ENCODE measurements around the gene GPATCH3. TPM values are rescaled to one million over a fixed set of nuclear protein-coding genes. Genes with fewer than 3 reads are reported as not detected.

GPATCH3 gene
- total and polyA plus RNA-seq, 2 of the 8 experiments (the other 6 are each of a cell fraction or from before 2014, with no cell fraction given), result 7.9 to 17.4 TPM

DNA sequence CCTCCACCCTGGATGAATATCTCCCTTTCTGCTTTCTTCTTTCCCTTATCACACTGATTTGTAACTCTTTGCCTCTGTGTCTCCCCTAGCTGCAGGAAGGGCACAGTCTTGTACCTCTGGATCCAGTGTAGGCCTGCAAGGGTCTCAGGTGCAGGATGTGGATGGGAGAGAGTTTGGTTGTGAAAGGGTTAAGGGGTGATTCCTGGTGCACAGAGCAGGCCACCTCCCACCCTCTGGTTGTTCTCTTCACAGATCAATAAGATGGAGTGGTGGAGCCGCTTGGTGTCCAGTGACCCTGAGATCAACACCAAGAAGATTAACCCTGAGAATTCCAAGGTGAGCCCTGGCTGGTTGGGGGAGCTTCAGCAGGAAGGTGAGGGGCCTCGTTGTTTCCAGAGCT is 44.9 kb upstream of the GPATCH3 start:
- H3K27ac ChIP-seq (ENCODE audit: low read depth, low read length), result no peak overlapping the region
- 94% methylated on average over 2 of the region's 2 CpGs; no CpG with 5 or more reads in 1 of the 2 experiments for WGBS, 2 experiments (ENCODE audit: extremely low coverage in 1 of 2, insufficient coverage in 1 of 2, insufficient read length in 1 of 2, insufficient replicate concordance in 2 of 2, low coverage in 1 of 2, low lambda C conversion rate in 2 of 2, missing lambda C conversion rate in 1 of 2)
- no peak overlapping the region for H3K4me3 ChIP-seq (ENCODE audit: extremely low read depth in 1 of 4, insufficient read depth in 2 of 4, low read depth in 3 of 4, low read length in 4 of 4)
- no peak overlapping the region for H4K91ac ChIP-seq (replicated peaks; ENCODE audit: insufficient read length, low read length)
- peaks cover 3 to 7% of the 10 kb centered on the region in 2 experiments for H4K20me1 ChIP-seq (replicated peaks in 1 of 2; ENCODE audit: control insufficient read depth in 1 of 2, insufficient read depth in 2 of 2, low read length in 2 of 2)
- no peak overlapping the region for H3K18ac ChIP-seq (ENCODE audit: extremely low read depth, low read length)
- H2BK5ac ChIP-seq (ENCODE audit: low read depth, low read length), result no peak overlapping the region
- H3K36me3 ChIP-seq (ENCODE audit: control insufficient read depth in 2 of 4, insufficient read depth in 4 of 4, low read length in 3 of 4), result peaks cover 19 to 62% (median 42%) of the 10 kb centered on the region in 4 experiments
- no peak overlapping the region for H4K8ac ChIP-seq (ENCODE audit: extremely low read depth, insufficient read depth, low read length)
- no peak overlapping the region for H2AFZ ChIP-seq (ENCODE audit: low read length)
- FAIRE-seq, result no peak
- ChIA-PET CTCF (ENCODE audit: partially characterized antibody) (interaction anchor here (0.6 kb wide), 1 partner anchor 659 kb away, joined by 3 read pairs; no protein-coding TSS in a partner anchor), POLR2A (ENCODE audit: partially characterized antibody) (interaction anchor here (1.1 to 1.3 kb wide), 4 partner anchors 8 to 22 kb away, joined by 3 to 6 read pairs (median 4); partner anchors contain the start of gene KDF1)
- no peak overlapping the region for H3K23ac ChIP-seq (ENCODE audit: insufficient read length)
- no peak overlapping the region for H2BK20ac ChIP-seq (ENCODE audit: low read length)
- H3K9me3 ChIP-seq (ENCODE audit: insufficient read depth in 2 of 2, low read depth in 1 of 2, low read length in 1 of 2), result no peaks in the 10 kb centered on the region
- H3K4ac ChIP-seq (replicated peaks; ENCODE audit: insufficient read length, low read depth, low read length), result no peak overlapping the region
- H3K56ac ChIP-seq (replicated peaks; ENCODE audit: insufficient read length, low read depth, low read length), result no peak overlapping the region
- no peaks in the 10 kb centered on the region for H3K27me3 ChIP-seq (replicated peaks in 1 of 4; ENCODE audit: control insufficient read depth in 3 of 4, extremely low read depth in 1 of 4, insufficient read depth in 3 of 4, low read length in 3 of 4)
- no peaks in the 10 kb centered on the region for H3K79me1 ChIP-seq (ENCODE audit: low read depth, low read length)
- H3K79me2 ChIP-seq (ENCODE audit: control insufficient read depth in 1 of 2, insufficient read depth in 2 of 2, low read length in 2 of 2), result no peaks in the 10 kb centered on the region
- no peak overlapping the region for H2BK120ac ChIP-seq (replicated peaks; ENCODE audit: low read depth, low read length)
- no peak overlapping the region for H3K14ac ChIP-seq (ENCODE audit: insufficient read length)
- no peaks in the 10 kb centered on the region for H3K23me2 ChIP-seq (ENCODE audit: low read depth, low read length)
- H4K5ac ChIP-seq (ENCODE audit: insufficient read length, low read depth, low read length), result no peak overlapping the region
- TF ChIP-seq TAF7 (optimal IDR thresholded peaks at IDR 0.05; ENCODE audit: borderline replicate concordance, low read depth, low read length) (no peak), MAFK (IDR thresholded peaks at IDR 0.05; ENCODE audit: low read depth, low read length) (no peak), YY1 (IDR thresholded peaks at IDR 0.05; ENCODE audit: low read depth, low read length) (no peak), BCL11A (IDR thresholded peaks at IDR 0.05; ENCODE audit: low read depth in 2 of 2, low read length in 2 of 2) (no peak), SIN3A (conservative IDR thresholded peaks at IDR 0.05 in 1 of 2, IDR thresholded peaks at IDR 0.05 in 1 of 2; ENCODE audit: low read depth in 1 of 2, low read length in 2 of 2) (no peak), SUZ12 (IDR thresholded peaks at IDR 0.05; ENCODE audit: low read length) (no peak)
- no peak overlapping the region for H2AK5ac ChIP-seq (ENCODE audit: low read depth, low read length)
- no peak overlapping the region for H3K4me2 ChIP-seq (ENCODE audit: insufficient read depth in 1 of 2, low read depth in 2 of 2, low read length in 2 of 2)
- no peak overlapping the region for H2BK12ac ChIP-seq (ENCODE audit: low read depth, low read length)
- no peak for DNase-seq (ENCODE audit: low read depth in 1 of 2, low spot score in 2 of 2)
- H3K9ac ChIP-seq (replicated peaks in 1 of 4; ENCODE audit: extremely low read depth in 1 of 4, low read depth in 3 of 4, low read length in 3 of 4), result no peak overlapping the region
- no peak overlapping the region for H2BK15ac ChIP-seq (ENCODE audit: low read length)
- H3K4me1 ChIP-seq (replicated peaks in 1 of 4; ENCODE audit: control insufficient read depth in 3 of 4, insufficient read depth in 4 of 4, low read length in 3 of 4), result no peaks in the 10 kb centered on the region

All from H1 (cell line).